ENCODE measurements around the gene LPAR4.
"Not testable (repeated sequence)": the region's sequence is repeated elsewhere in the genome, so short reads cannot be mapped to it uniquely, and the experiment has no call there.

Gene LPAR4

GRCh38 chrX:78747489-78747888 lies at the start of gene LPAR4:
Gene LPAR4 (plus strand): TSS chrX:78747720. CDS start chrX:78754870, 7,150 bp downstream.
- no peak for DNase-seq

- DNase-seq, result no peak
Measured at GRCh38 chrX:78706071-78706470, 41.4 kb upstream of the LPAR4 start.

- DNase-seq, result no peak
Measured at GRCh38 chrX:78708262-78708661, 39.3 kb upstream of the LPAR4 start.

- no peak for DNase-seq
Measured at GRCh38 chrX:78708816-78709215, 38.7 kb upstream of the LPAR4 start.

GRCh38 chrX:78710171-78710570 lies 37.3 kb upstream of the LPAR4 start:
- no peak for DNase-seq

- DNase-seq, result no peak
Measured at GRCh38 chrX:78712336-78712735, 35.2 kb upstream of the LPAR4 start.

GRCh38 chrX:78725287-78725686 lies 22.2 kb upstream of the LPAR4 start:
- no peak for DNase-seq

GRCh38 chrX:78746496-78746895 lies 1.0 kb upstream of the LPAR4 start:
- DNase-seq, result no peak

GRCh38 chrX:78747971-78748370 lies 451 bp downstream of the LPAR4 start:
- DNase-seq, result no peak

- no peak for DNase-seq
Measured at GRCh38 chrX:78748846-78749245, 1.3 kb downstream of the LPAR4 start.

GRCh38 chrX:78753571-78753970 lies 6.1 kb downstream of the LPAR4 start:
- DNase-seq, result no peak

GRCh38 chrX:78754917-78755316 lies 7.4 kb downstream of the LPAR4 start:
- no peak for DNase-seq

GRCh38 chrX:78759081-78759480 lies 11.6 kb downstream of the LPAR4 start:
- no peak for DNase-seq

- no peak for DNase-seq
Measured at GRCh38 chrX:78769101-78769755, 21.7 kb downstream of the LPAR4 start.

- DNase-seq, result no peak
Measured at GRCh38 chrX:78769946-78770345, 22.4 kb downstream of the LPAR4 start.

- DNase-seq, result no peak
Measured at GRCh38 chrX:78796916-78797315, 49.4 kb downstream of the LPAR4 start.

- no peak for DNase-seq
Measured at GRCh38 chrX:78800114-78800513, 52.6 kb downstream of the LPAR4 start.

GRCh38 chrX:78800694-78801093 lies 53.2 kb downstream of the LPAR4 start:
- DNase-seq, result no peak

- no peak for DNase-seq
Measured at GRCh38 chrX:78801522-78801921, 54.0 kb downstream of the LPAR4 start.

- not testable (repeated sequence) for DNase-seq
Measured at GRCh38 chrX:78802526-78802925, 55.0 kb downstream of the LPAR4 start.
